ENCODE results near the gene FYB2.

GRCh38 chr1:56820755-56821461 is 1.7 kb upstream of the FYB2 start:
- TF ChIP-seq CTCF (IDR thresholded peaks at IDR 0.05; ENCODE audit: poor library complexity, severe bottlenecking) (peak; percentile 43), MXI1 (conservative IDR thresholded peaks at IDR 0.05; ENCODE audit: poor library complexity, severe bottlenecking) (no peak), RAD21 (conservative IDR thresholded peaks at IDR 0.05) (peak; percentile 37), EZH2 (IDR thresholded peaks at IDR 0.05; ENCODE audit: borderline replicate concordance, insufficient read depth, low read length, poor library complexity, severe bottlenecking) (no peak)

All from neural cell (in vitro differentiated cells).